GM10847 (cell line): ENCODE data around the gene NEMP1.
A peak's percentile ranks its signal among the peaks of the same experiment; 100 is the strongest.

ENCODE experiments used
- POLR2A ChIP-seq: IDR thresholded peaks from 2 replicates; pipeline ENCODE4 v1.6.1; 2011; ENCODE audit not compliant: insufficient read length; ENCODE audit errors: extremely low read depth

NEMP1 gene

GRCh38 chr12:57096099-57096572, 17.5 kb upstream of the NEMP1 start:
- TF ChIP-seq POLR2A: peak; percentile 2

GRCh38 chr12:57095440-57095839, 16.8 kb upstream of the NEMP1 start:
- no peak for TF ChIP-seq POLR2A

- TF ChIP-seq POLR2A: no peak
Measured at GRCh38 chr12:57094208-57095160, 15.9 kb upstream of the NEMP1 start.

GRCh38 chr12:57093415-57094207, 15.0 kb upstream of the NEMP1 start:
- TF ChIP-seq POLR2A: peak; percentile 17

GRCh38 chr12:57092876-57093414, 14.4 kb upstream of the NEMP1 start:
- no peak for TF ChIP-seq POLR2A

GRCh38 chr12:57092529-57092862, 13.9 kb upstream of the NEMP1 start:
- no peak for TF ChIP-seq POLR2A

GRCh38 chr12:57091638-57092528, 13.3 kb upstream of the NEMP1 start:
- no peak for TF ChIP-seq POLR2A

GRCh38 chr12:57090924-57091637, 12.5 kb upstream of the NEMP1 start:
- no peak for TF ChIP-seq POLR2A

- TF ChIP-seq POLR2A: no peak
Measured at GRCh38 chr12:57090490-57090889, 11.9 kb upstream of the NEMP1 start.

- TF ChIP-seq POLR2A: no peak
Measured at GRCh38 chr12:57089271-57090245, 11.0 kb upstream of the NEMP1 start.

- TF ChIP-seq POLR2A: peak; percentile 50
Measured at GRCh38 chr12:57088354-57089270, 10.0 kb upstream of the NEMP1 start, which contains the start of gene NAB2. TSS of gene NAB2 (plus strand) at chr12:57089114. CDS start at chr12:57089272, 158 bp downstream.
